IMR-90 (cell line): ENCODE results near the gene CTSS. TPM values are rescaled to one million over a fixed set of nuclear protein-coding genes. Genes with fewer than 3 reads are reported as not detected.

Experiments
- ATAC-seq: fragments of 200-7000 bp; cut with Tn5 transposase; 2 replicates; pipeline ENCODE4 v1.9.1; 2020; ENCODE audit warnings: low read depth, mild to moderate bottlenecking, moderate library complexity
- BruUV-seq: library from RNA; stranded (reverse); fragments of 400-500 nt; replicated peaks from 2 replicates; lab custom pipeline; 2021; lab: Mats Ljungman, UMichigan
- CTCF ChIA-PET: fragments of 300-600 bp; formaldehyde crosslinking; extraction: SDS; loops from one replicate; lab custom pipeline; 2021; ENCODE audit warnings: antibody characterized with exemption; lab: Yijun Ruan, JAX
- POLR2A ChIA-PET: fragments of 300-600 bp; sonication (Branson Sonifier 250); formaldehyde crosslinking; loops from one replicate; lab custom pipeline; 2022; ENCODE audit warnings: antibody characterized with exemption; ENCODE audit not compliant: unreplicated experiment; lab: Charles Lee
- DNase-seq: peaks from one replicate; pipeline ENCODE4 v3.0.0; 2013
- H2AFZ ChIP-seq: replicated peaks from 2 replicates; pipeline ENCODE3; 2013; ENCODE audit warnings: low read length, mild to moderate bottlenecking; ENCODE audit not compliant: poor library complexity
- H2AK5ac ChIP-seq: 2 replicates; pipeline ENCODE4 v1.6.1; 2013; ENCODE audit warnings: low read depth, low read length, inconsistent platforms
- H2AK9ac ChIP-seq: replicated peaks from 2 replicates; pipeline ENCODE3; 2013; ENCODE audit warnings: mild to moderate bottlenecking, low read depth, low read length, moderate library complexity; ENCODE audit not compliant: poor library complexity
- H2BK120ac ChIP-seq: 2 replicates; pipeline ENCODE4 v1.6.1; 2013; ENCODE audit warnings: low read depth, low read length, inconsistent platforms
- H2BK15ac ChIP-seq: 3 replicates; pipeline ENCODE4 v1.6.1; 2013; ENCODE audit warnings: low read depth, low read length, inconsistent platforms
- H2BK20ac ChIP-seq: 2 replicates; pipeline ENCODE4 v1.6.1; 2013; ENCODE audit warnings: low read depth, mild to moderate bottlenecking, inconsistent platforms, low read length, moderate library complexity
- H2BK5ac ChIP-seq: 2 replicates; pipeline ENCODE4 v1.6.1; 2013; ENCODE audit warnings: mild to moderate bottlenecking, low read depth, low read length, inconsistent platforms; ENCODE audit not compliant: poor library complexity, severe bottlenecking
- H3K14ac ChIP-seq: replicated peaks from 2 replicates; pipeline ENCODE4 v1.6.1; 2013; ENCODE audit warnings: low read depth, low read length, inconsistent platforms
- H3K18ac ChIP-seq: 2 replicates; pipeline ENCODE4 v1.6.1; 2013; ENCODE audit warnings: low read depth, low read length, control low read depth
- H3K23ac ChIP-seq: 2 replicates; pipeline ENCODE4 v1.6.1; 2013; ENCODE audit warnings: low read depth, low read length, inconsistent platforms
- H3K27ac ChIP-seq: 2 replicates; pipeline ENCODE4 v1.5.1; 2013; ENCODE audit warnings: mild to moderate bottlenecking, control low read depth, low read length; ENCODE audit not compliant: insufficient read depth
- H3K27me3 ChIP-seq: 2 replicates; pipeline ENCODE4 v1.6.1; 2013; ENCODE audit warnings: low read length; ENCODE audit not compliant: control insufficient read depth, insufficient read depth
- H3K36me3 ChIP-seq: 2 replicates; pipeline ENCODE4 v1.6.1; 2013; ENCODE audit warnings: low read length, mixed read lengths; ENCODE audit not compliant: control insufficient read depth, insufficient read depth
- H3K4ac ChIP-seq: 2 replicates; pipeline ENCODE4 v1.6.1; 2013; ENCODE audit warnings: low read depth, low read length, inconsistent platforms
- H3K4me1 ChIP-seq: 2 replicates; pipeline ENCODE4 v1.6.1; 2013; ENCODE audit warnings: low read length, mixed read lengths; ENCODE audit not compliant: control insufficient read depth, insufficient read depth
- H3K4me2 ChIP-seq: 2 replicates; pipeline ENCODE4 v1.6.1; 2013; ENCODE audit warnings: low read depth, mild to moderate bottlenecking, control low read depth, low read length, moderate library complexity
- H3K4me3 ChIP-seq: 2 replicates; pipeline ENCODE4 v1.5.1; 2013; ENCODE audit warnings: low read depth, mild to moderate bottlenecking, control low read depth, low read length, moderate library complexity; ENCODE audit not compliant: insufficient read depth
- H3K56ac ChIP-seq: 2 replicates; pipeline ENCODE4 v1.6.1; 2013; ENCODE audit warnings: low read length, inconsistent platforms; ENCODE audit not compliant: insufficient read depth; ENCODE audit errors: extremely low read depth
- H3K79me1 ChIP-seq, 2 experiments: 2 replicates each; pipeline ENCODE4 v1.6.1; 2013; ENCODE audit warnings: low read length in 2 of 2, inconsistent platforms in 1 of 2, low read depth in 1 of 2
- H3K9ac ChIP-seq: 2 replicates; pipeline ENCODE4 v1.6.1; 2013; ENCODE audit warnings: low read depth, low read length, control low read depth
- H3K9me1 ChIP-seq: 2 replicates; pipeline ENCODE4 v1.6.1; 2013; ENCODE audit warnings: low read length, inconsistent platforms; ENCODE audit not compliant: insufficient read depth
- H3K9me3 ChIP-seq: 2 replicates; pipeline ENCODE4 v1.6.1; 2013; ENCODE audit warnings: low read length; ENCODE audit not compliant: control insufficient read depth, insufficient read depth
- H4K20me1 ChIP-seq: 2 replicates; pipeline ENCODE4 v1.6.1; 2013; ENCODE audit warnings: low read length, inconsistent platforms; ENCODE audit not compliant: insufficient read depth
- H4K5ac ChIP-seq: 2 replicates; pipeline ENCODE4 v1.6.1; 2013; ENCODE audit warnings: mild to moderate bottlenecking, low read depth, low read length, control low read depth
- H4K8ac ChIP-seq, 2 experiments: 2 replicates each; pipeline ENCODE4 v1.6.1; 2013; ENCODE audit warnings: low read depth in 2 of 2, low read length in 2 of 2, control low read depth in 1 of 2, inconsistent platforms in 1 of 2
- H4K91ac ChIP-seq: 2 replicates; pipeline ENCODE4 v1.6.1; 2013; ENCODE audit warnings: low read depth, low read length, inconsistent platforms; ENCODE audit not compliant: insufficient read depth
- CEBPB ChIP-seq: IDR thresholded peaks from 2 replicates; pipeline ENCODE4 v1.6.1; 2012; ENCODE audit warnings: low read depth, low read length, improper control_type of control experiment
- WGBS, 2 experiments: methylation state at CpG; one replicate each; pipeline versions ENCODE4 v1.1.5 to v1.1.7; 2013; ENCODE audit warnings: missing lambda C conversion rate in 2 of 2; ENCODE audit not compliant: insufficient read length in 1 of 2; ENCODE audit errors: extremely low coverage in 2 of 2; 5-methylcytosine and 5-hydroxymethylcytosine counted together
- dilution Hi-C: fragments of 300-500 bp; cut with HindIII; formaldehyde crosslinking; loops from one replicate; pipeline ENCODE4 v1.14.3; 2018; ENCODE audit warnings: low sequenced_read_pairs; ENCODE audit not compliant: unreplicated experiment
- in situ Hi-C: fragments of 300-500 bp; cut with MboI; formaldehyde crosslinking; loops from 3 replicates; pipeline ENCODE4 v1.14.3; 2019; ENCODE audit warnings: low sequenced_read_pairs, inconsistent platforms, mixed read lengths
- intact Hi-C: fragments of 100-400 bp; cut with micrococcal nuclease; formaldehyde crosslinking; loops from 2 replicates; pipeline ENCODE4 v1.10.0; 2022
- polyA plus RNA-seq, 3 experiments: library from polyadenylated mRNA; depleted of rRNA; stranded (reverse); fragments of >200 nt; gene quantifications; 2 replicates each; pipeline ENCODE4 v1.2.3, GENCODE V29; 2012; ENCODE audit warnings: low replicate concordance in 1 of 3
- total RNA-seq: library from RNA; depleted of rRNA; stranded (reverse); fragments of >200 nt; gene quantifications from 2 replicates; pipeline ENCODE4 v1.2.3, GENCODE V29; 2012

Gene CTSS
- total and polyA plus RNA-seq, 2 of the 4 experiments (the other 2 are of a cell fraction), result 0.18 to 0.48 TPM

- no peak overlapping the region for H2BK5ac ChIP-seq
- H3K27me3 ChIP-seq, result no peaks in the 10 kb centered on the region
- peaks cover 2 to 24% of the 10 kb centered on the region in 2 experiments; a peak in 3 of 4 replicates for H3K79me1 ChIP-seq
- H4K91ac ChIP-seq, result no peak overlapping the region
- H3K4me2 ChIP-seq, result no peak overlapping the region
- H3K18ac ChIP-seq, result no peak overlapping the region
- H4K8ac ChIP-seq, result no peak overlapping the region
- H3K4me1 ChIP-seq, result no peaks in the 10 kb centered on the region
- no peak for ATAC-seq
- H2AFZ ChIP-seq, result no peak overlapping the region
- in situ Hi-C loops (no loop called here), dilution Hi-C loops (no loop called here), intact Hi-C loops (no loop called here)
- no peak overlapping the region for H2BK20ac ChIP-seq
- DNase-seq, result peak; percentile 8
- no peak overlapping the region for H2AK5ac ChIP-seq
- no peaks in the 10 kb centered on the region for H4K20me1 ChIP-seq
- H2AK9ac ChIP-seq, result no peak overlapping the region
- ChIA-PET CTCF (interaction anchor here (0.8 to 1.7 kb wide), 5 partner anchors 9 to 132 kb away, joined by 3 to 5 read pairs (median 3); no protein-coding TSS in a partner anchor), POLR2A (no interaction called here)
- no peak overlapping the region for H2BK15ac ChIP-seq
- no peak overlapping the region for H3K14ac ChIP-seq
- no peak overlapping the region for H4K5ac ChIP-seq
- H3K56ac ChIP-seq, result no peak overlapping the region
- no peak overlapping the region for H3K4me3 ChIP-seq
- peaks cover 7% of the 10 kb centered on the region; the same call in 1 of the 2 replicates for H3K36me3 ChIP-seq
- H2BK120ac ChIP-seq, result no peak overlapping the region
- H3K9ac ChIP-seq, result no peak overlapping the region
- WGBS, 2 experiments, result no CpG with 5 or more reads among the region's 3 CpGs
- no peak overlapping the region for H3K27ac ChIP-seq
- no peak overlapping the region for H3K23ac ChIP-seq
- TF ChIP-seq CEBPB, result no peak
- H3K4ac ChIP-seq, result no peak overlapping the region
- no TSS peak for BruUV-seq
- H3K9me1 ChIP-seq, result peaks cover 3% of the 10 kb centered on the region; the same call in 1 of the 2 replicates
- H3K9me3 ChIP-seq, result no peaks in the 10 kb centered on the region
Measured at GRCh38 chr1:150692720-150693119, 72.9 kb downstream of the CTSS start.
